GM21786 (cell line): Measurements from ENCODE around the gene FBLN2.

Source experiments
- ATAC-seq: cut with Tn5 transposase; IDR thresholded peaks from one replicate; pipeline ENCODE4 v1.9.1; 2021; ENCODE audit not compliant: unreplicated experiment

Gene FBLN2

GRCh38 chr3:13577181-13578121 lies 28.5 kb downstream of the FBLN2 start:
- ATAC-seq = no peak

DNA sequence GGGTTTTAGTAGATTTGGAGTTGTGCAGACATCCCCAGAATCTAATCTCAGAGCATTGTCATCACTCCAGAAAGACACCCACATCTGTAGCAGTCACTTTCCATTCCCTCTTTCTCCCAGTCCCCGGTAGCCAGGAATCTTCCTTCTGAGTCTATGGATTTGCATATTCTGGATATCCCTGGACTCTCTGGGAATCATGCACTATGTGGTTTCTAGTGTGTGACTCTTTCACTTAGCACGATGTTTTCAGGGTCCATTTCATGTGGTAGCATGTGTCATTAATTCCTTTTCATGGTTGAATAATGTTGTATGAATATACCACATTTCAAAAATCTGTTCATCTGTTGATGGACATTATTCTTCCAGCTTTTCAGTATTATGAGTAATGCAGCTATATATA lies 29.3 kb downstream of the FBLN2 start:
- no peak for ATAC-seq

DNA sequence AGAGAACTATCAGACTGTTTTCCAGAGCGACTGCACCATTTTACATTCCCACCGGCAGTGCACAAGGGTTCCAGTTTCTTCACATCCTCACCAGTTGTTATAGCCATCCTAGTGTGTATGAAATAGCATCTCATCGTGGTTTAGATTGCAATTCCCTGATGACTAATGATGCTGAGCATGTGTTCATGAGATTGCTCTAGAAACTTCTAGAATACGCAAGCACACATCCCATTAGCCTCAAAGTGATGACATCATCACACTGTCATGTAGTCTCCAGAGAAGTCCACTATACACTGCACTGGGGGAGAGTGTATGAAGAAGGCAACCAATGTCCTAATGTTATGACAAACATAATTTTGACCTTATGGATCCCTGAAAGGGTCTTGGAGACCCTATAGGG lies 30.1 kb downstream of the FBLN2 start:
- no peak for ATAC-seq

- ATAC-seq = no peak
Measured at GRCh38 chr3:13580256-13581023, 31.5 kb downstream of the FBLN2 start.

- no peak for ATAC-seq
Measured at GRCh38 chr3:13581485-13582365, 32.8 kb downstream of the FBLN2 start.

- no peak for ATAC-seq
Measured at GRCh38 chr3:13582366-13583250, 33.7 kb downstream of the FBLN2 start.

GRCh38 chr3:13583251-13584180 lies 34.6 kb downstream of the FBLN2 start:
- no peak for ATAC-seq

DNA sequence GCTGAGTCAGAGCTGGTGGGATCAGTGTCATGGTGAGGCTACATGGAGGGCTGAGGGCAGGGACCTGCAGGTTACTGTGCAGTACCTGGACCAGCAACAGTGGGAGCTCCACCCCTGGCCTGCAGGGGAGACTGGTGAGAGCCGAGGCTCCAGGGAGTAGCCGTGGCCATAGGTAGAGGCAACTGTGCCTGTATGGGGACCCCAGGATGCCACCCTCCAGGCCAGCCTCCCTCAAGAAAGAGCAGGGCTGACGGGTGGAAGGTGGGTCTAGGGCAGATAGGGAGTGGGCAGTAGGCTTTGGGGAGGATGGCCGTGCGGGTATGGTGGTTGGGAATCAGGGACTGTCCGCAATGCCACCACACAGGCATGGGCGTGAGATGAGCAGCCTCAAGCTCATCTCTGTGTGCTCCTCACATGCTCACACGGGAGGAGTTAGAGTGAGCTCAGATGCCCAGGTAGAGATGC lies 35.5 kb downstream of the FBLN2 start:
- ATAC-seq = no peak

DNA sequence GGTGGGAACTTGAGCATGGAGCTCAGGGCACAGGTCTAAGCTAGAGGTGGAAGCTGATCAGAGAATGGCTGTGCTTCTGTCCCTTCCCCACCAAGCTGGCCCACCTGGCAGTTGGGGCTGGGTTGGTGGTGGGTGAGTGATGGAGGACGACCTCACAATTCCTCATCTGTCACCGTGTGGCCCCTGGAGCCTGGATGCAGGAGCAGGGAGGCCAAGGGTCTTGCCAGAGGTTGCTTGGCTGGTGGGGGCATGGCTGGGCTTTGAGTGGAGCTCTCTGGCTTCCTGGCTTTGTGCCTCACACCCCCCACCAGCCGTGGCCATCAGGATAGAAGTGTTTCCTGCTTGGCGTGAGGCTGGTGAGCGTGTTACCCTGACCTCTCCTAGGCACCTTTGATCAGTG lies 36.0 kb downstream of the FBLN2 start:
- ATAC-seq = no peak

DNA sequence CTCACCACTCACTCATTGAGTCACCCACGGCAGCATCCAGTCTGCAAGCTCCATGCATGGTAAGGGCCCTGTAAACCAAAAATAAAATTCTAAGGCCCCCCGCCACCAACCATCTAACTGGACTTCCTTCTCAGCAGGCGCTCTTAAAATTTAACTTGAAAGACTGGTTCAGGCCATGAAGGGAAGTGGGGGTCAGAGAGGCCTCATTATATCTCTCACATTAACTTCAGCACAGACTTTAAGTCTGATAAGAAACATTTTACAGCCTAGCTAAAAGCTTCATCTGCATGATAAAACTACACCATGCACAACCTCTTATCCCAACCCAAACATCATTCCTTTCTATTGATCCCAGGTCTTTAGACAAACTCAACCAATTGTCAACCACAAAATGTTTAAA lies 38.5 kb downstream of the FBLN2 start:
- ATAC-seq = no peak

DNA sequence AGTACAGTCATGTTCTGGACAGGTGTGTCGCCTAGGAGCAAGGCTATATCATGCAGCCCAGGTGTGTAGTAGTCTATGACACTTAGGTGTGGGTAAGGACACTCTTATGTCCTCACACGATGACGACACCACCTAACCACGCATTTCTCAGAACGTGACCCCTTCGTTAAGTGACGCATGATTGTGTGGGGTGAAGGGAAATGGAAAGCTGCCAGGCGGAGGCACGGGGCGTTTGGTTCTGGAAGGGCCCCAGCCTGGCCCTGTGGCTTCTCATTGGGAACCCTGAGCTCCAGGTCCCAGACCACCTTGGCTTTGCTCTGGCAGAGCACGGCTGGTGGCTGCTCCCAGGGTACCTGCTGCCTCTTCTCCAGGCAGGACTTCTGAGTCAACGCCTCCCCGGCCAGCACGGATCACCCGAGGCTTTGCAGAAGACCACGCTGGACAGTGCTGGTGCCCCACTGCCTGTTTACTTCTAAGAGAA lies 39.3 kb downstream of the FBLN2 start:
- no peak for ATAC-seq

DNA sequence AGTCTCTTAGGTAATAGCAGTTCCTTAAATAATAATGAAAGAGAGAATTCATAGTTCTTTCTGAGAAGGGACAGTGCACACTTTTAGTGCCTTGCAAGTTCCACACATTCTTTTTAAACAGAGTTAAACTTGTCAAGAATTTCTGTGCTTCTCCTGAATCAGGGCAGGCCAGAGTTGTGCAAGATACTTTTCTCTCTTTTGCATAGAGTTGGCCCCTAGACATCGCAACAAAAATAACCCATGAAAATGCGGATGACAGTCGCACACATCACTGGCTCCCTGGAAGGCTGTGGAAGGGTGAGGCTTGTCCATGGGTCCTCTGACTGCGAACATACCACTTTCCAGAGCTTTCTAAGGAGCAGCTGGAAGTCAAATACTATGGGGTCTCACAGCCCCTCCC lies 40.1 kb downstream of the FBLN2 start:
- ATAC-seq = no peak

DNA sequence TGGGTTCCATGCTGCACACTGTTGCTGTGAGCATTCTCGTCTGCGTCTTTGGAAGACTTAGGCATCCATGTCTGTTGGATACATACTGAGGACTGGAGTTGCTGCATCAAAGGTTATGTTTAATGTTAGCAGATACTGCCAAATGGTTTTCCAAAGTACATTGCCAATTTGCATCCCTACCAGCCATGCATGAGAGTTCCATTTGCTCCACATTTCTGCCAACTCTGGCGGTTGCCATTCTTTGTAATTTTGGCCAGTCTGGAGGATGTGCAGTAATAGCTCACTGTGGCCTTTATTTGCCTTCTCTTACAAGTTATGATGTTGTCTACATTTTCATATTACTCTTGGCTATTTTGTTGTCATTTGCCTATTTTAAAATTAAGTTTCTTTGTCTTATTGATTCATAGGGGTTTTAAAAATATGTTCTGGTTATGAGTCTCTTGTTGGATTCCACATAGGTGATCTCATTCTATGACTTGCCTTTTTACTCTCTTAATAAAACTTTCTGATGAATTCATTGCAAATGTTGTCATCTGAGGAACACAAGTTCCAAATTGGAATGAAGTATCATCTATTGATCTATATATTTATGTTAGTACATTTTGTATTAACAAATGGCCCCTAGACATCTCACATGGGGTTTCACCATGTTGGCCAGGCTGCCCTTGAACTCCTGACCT lies 42.1 kb downstream of the FBLN2 start:
- ATAC-seq = no peak

GRCh38 chr3:13593615-13594014 lies 44.7 kb downstream of the FBLN2 start:
- no peak for ATAC-seq

DNA sequence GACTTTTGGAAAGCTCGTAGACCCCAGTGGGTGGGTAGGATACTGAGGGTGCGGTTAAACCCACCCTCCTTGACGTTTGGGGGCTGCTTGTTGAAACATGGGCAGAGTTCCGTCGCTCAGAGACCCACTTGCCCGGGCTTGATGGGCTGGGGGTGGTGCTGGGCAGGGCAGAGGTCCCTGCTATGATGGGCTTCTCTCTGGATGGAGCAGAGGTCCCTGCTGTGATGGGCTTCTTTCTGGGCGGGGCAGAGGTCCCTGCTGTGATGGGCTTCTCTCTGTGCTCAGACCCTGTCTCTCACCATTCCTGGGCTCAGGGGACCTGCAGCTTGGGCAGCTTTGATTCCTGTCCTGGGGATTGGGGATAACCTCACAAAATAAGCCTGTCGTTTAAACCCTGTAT lies 45.2 kb downstream of the FBLN2 start:
- ATAC-seq = no peak

DNA sequence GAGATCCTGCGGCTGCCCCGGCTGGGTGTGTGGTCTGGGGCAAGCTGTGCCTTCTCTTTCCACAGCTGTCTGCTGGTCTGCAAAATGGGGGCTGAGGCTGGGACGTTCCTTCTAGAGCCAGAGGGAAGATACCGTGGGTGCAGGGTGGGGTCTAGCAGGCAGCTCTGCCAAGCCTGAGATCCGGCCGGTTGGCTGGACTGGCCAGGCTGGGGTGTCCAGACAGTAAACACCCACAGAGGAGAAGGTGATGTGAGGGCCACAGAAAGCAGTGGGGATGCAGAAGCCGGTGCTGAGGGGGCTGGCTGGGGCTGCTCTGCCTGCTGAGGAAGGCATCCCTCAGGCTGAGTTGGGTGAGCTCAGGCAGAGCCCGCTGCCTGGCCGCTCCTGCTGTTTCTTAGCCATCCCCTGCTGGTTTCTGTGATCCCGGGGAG lies 46.1 kb downstream of the FBLN2 start:
- no peak for ATAC-seq

- ATAC-seq = no peak
Measured at GRCh38 chr3:13595485-13595884, 46.6 kb downstream of the FBLN2 start.
